Measurements from ENCODE around the gene JUP.

GRCh38 chr17:41710472-41711090, 75.9 kb downstream of the JUP start:
- TF ChIP-seq, protein P1, sequence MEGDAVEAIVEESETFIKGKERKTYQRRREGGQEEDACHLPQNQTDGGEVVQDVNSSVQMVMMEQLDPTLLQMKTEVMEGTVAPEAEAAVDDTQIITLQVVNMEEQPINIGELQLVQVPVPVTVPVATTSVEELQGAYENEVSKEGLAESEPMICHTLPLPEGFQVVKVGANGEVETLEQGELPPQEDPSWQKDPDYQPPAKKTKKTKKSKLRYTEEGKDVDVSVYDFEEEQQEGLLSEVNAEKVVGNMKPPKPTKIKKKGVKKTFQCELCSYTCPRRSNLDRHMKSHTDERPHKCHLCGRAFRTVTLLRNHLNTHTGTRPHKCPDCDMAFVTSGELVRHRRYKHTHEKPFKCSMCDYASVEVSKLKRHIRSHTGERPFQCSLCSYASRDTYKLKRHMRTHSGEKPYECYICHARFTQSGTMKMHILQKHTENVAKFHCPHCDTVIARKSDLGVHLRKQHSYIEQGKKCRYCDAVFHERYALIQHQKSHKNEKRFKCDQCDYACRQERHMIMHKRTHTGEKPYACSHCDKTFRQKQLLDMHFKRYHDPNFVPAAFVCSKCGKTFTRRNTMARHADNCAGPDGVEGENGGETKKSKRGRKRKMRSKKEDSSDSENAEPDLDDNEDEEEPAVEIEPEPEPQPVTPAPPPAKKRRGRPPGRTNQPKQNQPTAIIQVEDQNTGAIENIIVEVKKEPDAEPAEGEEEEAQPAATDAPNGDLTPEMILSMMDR (IDR thresholded peaks at IDR 0.05): no peak
- no peak for TF ChIP-seq POLR2A (IDR thresholded peaks at IDR 0.05)

All from esophagus squamous epithelium (tissue), 4 donors.